K562 (cell line): ENCODE measurements around the gene PPP2R2B. TPM values are rescaled to one million over a fixed set of nuclear protein-coding genes. Genes with fewer than 3 reads are reported as not detected.

Experiments used
- ATAC-seq: fragments of 200-7000 bp; cut with Tn5 transposase; 3 replicates; pipeline ENCODE4 v1.9.1; 2020; ENCODE audit warnings: moderate library complexity
- BruUV-seq: library from RNA; stranded (reverse); fragments of 400-500 nt; replicated peaks from 2 replicates; lab custom pipeline; 2021; lab: Mats Ljungman, UMichigan
- CTCF ChIA-PET: fragments of 300-600 bp; formaldehyde crosslinking; extraction: SDS; loops from one replicate; lab custom pipeline; 2021; ENCODE audit warnings: low intra/inter-chr PET ratio; lab: Yijun Ruan, JAX
- POLR2A ChIA-PET: fragments of 300-600, 350-650 bp; sonication (Branson Sonifier 250); formaldehyde crosslinking; extraction: SDS; loops from one replicate; lab custom pipeline; 2021; ENCODE audit warnings: antibody characterized with exemption, inconsistent platforms; lab: Yijun Ruan, JAX
- DNase-seq, 4 experiments: peaks; one replicate each; pipeline versions ENCODE4 v3.0.0 to v3.0.0-alpha.2; 2011 to 2018; ENCODE audit warnings: low spot score in 3 of 4, mixed read lengths in 3 of 4; ENCODE audit errors: extremely low read depth in 1 of 4
- FAIRE-seq: peaks from 2 replicates; lab custom pipeline; 2011; peaks lifted over from hg19 to GRCh38; lab: Jason Lieb, UNC
- H2AFZ ChIP-seq: 2 replicates; pipeline ENCODE4 v1.6.0; 2011; ENCODE audit warnings: low read depth, low read length, control low read depth, inconsistent platforms
- H3K27ac ChIP-seq: fragments of 200-600 bp; 3 replicates; pipeline ENCODE4 v1.8.0; 2011; ENCODE audit warnings: low read depth, mild to moderate bottlenecking, control low read depth, inconsistent platforms, low read length, moderate library complexity, mixed read lengths; ENCODE audit errors: extremely low read depth
- H3K27me3 ChIP-seq, 2 experiments: fragments of 300-600 bp in 1 of 2; 2 replicates in 1 of 2; 3 replicates in 1 of 2; pipeline versions ENCODE4 v1.6.0 to v1.8.0; 2011; ENCODE audit warnings: inconsistent platforms in 2 of 2, low read length in 2 of 2, mild to moderate bottlenecking in 1 of 2, mixed read lengths in 1 of 2, moderate library complexity in 1 of 2; ENCODE audit not compliant: control insufficient read depth in 2 of 2, insufficient read depth in 2 of 2
- H3K36me3 ChIP-seq: fragments of 300-600 bp; 3 replicates; pipeline ENCODE4 v1.8.0; 2011; ENCODE audit warnings: mild to moderate bottlenecking, low read length, inconsistent platforms; ENCODE audit not compliant: control insufficient read depth, insufficient read depth
- H3K4me1 ChIP-seq, 2 experiments: fragments of 200-600 bp in 1 of 2; replicated peaks in 1 of 2; 2 replicates in 1 of 2; 3 replicates in 1 of 2; pipeline versions ENCODE4 v1.5.1 to v1.8.0; 2011; ENCODE audit warnings: inconsistent platforms in 2 of 2, low read length in 2 of 2, mild to moderate bottlenecking in 1 of 2, mixed read lengths in 1 of 2, moderate library complexity in 1 of 2; ENCODE audit not compliant: control insufficient read depth in 2 of 2, insufficient read depth in 2 of 2
- H3K4me2 ChIP-seq: 2 replicates; pipeline ENCODE4 v1.6.1; 2011; ENCODE audit warnings: low read length, control low read depth, inconsistent platforms, mixed read lengths; ENCODE audit not compliant: insufficient read depth
- H3K4me3 ChIP-seq: fragments of 200-600 bp; sonication (generic), shearing (Covaris generic); 2 replicates; pipeline ENCODE4 v1.5.1; 2016; ENCODE audit warnings: control low read depth, inconsistent platforms
- H3K79me2 ChIP-seq: fragments of 200-600 bp; 3 replicates; pipeline ENCODE4 v1.8.0; 2011; ENCODE audit warnings: low read length, inconsistent platforms; ENCODE audit not compliant: control insufficient read depth, insufficient read depth
- H3K9ac ChIP-seq, 2 experiments: 2 replicates each; pipeline versions ENCODE4 v1.6.0 to v1.6.1; 2011; ENCODE audit warnings: low read depth in 2 of 2, low read length in 2 of 2, control low read depth in 1 of 2, inconsistent platforms in 1 of 2, mild to moderate bottlenecking in 1 of 2, mixed read lengths in 1 of 2; ENCODE audit not compliant: insufficient read depth in 1 of 2
- H3K9me1 ChIP-seq: one replicate; pipeline ENCODE4 v1.6.0; 2011; ENCODE audit warnings: inconsistent platforms, mild to moderate bottlenecking, low read length, moderate library complexity; ENCODE audit not compliant: control insufficient read depth, insufficient read depth
- H3K9me3 ChIP-seq: replicated peaks from 2 replicates; pipeline ENCODE4 v1.5.1; 2011; ENCODE audit warnings: low read depth, low read length, inconsistent platforms; ENCODE audit not compliant: control insufficient read depth, insufficient read depth
- H4K20me1 ChIP-seq: replicated peaks from 2 replicates; pipeline ENCODE4 v1.6.1; 2011; ENCODE audit warnings: low read length, inconsistent platforms, mixed read lengths; ENCODE audit not compliant: control insufficient read depth, insufficient read depth
- E2F6 ChIP-seq, 2 experiments: IDR thresholded peaks; 2 replicates each; pipeline ENCODE4 v1.6.1; 2011; ENCODE audit warnings: borderline replicate concordance in 1 of 2, control low read depth in 1 of 2, low read depth in 1 of 2, low read length in 1 of 2, mild to moderate bottlenecking in 1 of 2, mixed read lengths in 1 of 2, moderate library complexity in 1 of 2; ENCODE audit not compliant: insufficient read depth in 1 of 2, insufficient read length in 1 of 2, poor library complexity in 1 of 2, severe bottlenecking in 1 of 2; ENCODE audit errors: extremely low read depth in 1 of 2
- ETV1 ChIP-seq: fragments of 450-650 bp; conservative IDR thresholded peaks from 2 replicates; pipeline ENCODE4 v1.6.1; 2016; ENCODE audit warnings: missing genetic modification characterization, control low read depth, low read depth, missing compliant biosample characterization
- HSF4 ChIP-seq: fragments of 250-450 bp; sonication (Bioruptor Pico); IDR thresholded peaks from 2 replicates; pipeline ENCODE4 v2.1.2; 2022; ENCODE audit warnings: mild to moderate bottlenecking, moderate library complexity, borderline replicate concordance
- MAFF ChIP-seq: IDR thresholded peaks from 2 replicates; pipeline ENCODE4 v1.6.1; 2012; ENCODE audit warnings: low read length, improper control_type of control experiment
- USF2 ChIP-seq: sonication (generic); formaldehyde crosslinking; IDR thresholded peaks from 2 replicates; pipeline ENCODE4 v1.5.0; 2020; ENCODE audit warnings: missing genetic modification reagents
- WGBS: fragments of 100-300 bp; shearing (Covaris generic); methylation state at CpG from one replicate; pipeline ENCODE4 v1.1.6; 2016; ENCODE audit warnings: low coverage, mixed read lengths; ENCODE audit not compliant: insufficient coverage; ENCODE audit errors: missing lambda C conversion rate; 5-methylcytosine and 5-hydroxymethylcytosine counted together
- in situ Hi-C: fragments of 300-500 bp; cut with MboI; formaldehyde crosslinking; loops from 4 replicates; pipeline ENCODE4 v1.15.0; 2018; ENCODE audit warnings: inconsistent platforms, mixed read lengths
- intact Hi-C: fragments of 100-400 bp; cut with micrococcal nuclease; formaldehyde crosslinking; loops from 2 replicates; pipeline ENCODE4 v1.14.2; 2022
- polyA plus RNA-seq, 8 experiments: library from polyadenylated mRNA; depleted of rRNA in 4 of 8; stranded (reverse) in 5 of 8; unstranded in 3 of 8; fragments of >200 nt; fragmentation: Nextera tagmentation in 2 of 8; fragmentation: Illumina TruSeq in 1 of 8; extraction: Ambion mirVana in 2 of 8; extraction: Trizol in 1 of 8; gene quantifications; 2 replicates each; pipeline versions ENCODE4 v1.2.1 to v1.2.3, GENCODE V29; 2011 to 2014; ENCODE audit warnings: inconsistent platforms in 1 of 8, missing spikeins in 1 of 8
- total RNA-seq, 7 experiments: library from RNA; depleted of rRNA in 6 of 7; stranded (reverse); fragments of >200 nt in 6 of 7; fragmentation: Illumina TruSeq in 2 of 7; extraction: Trizol in 2 of 7; gene quantifications; 2 replicates each; pipeline versions ENCODE4 v1.2.1 to v1.2.3, GENCODE V29; 2011 to 2021; ENCODE audit warnings: low replicate concordance in 1 of 7

PPP2R2B gene
- total and polyA plus RNA-seq, 9 of the 15 experiments (the other 6 are each of a cell fraction or from before 2014, with no cell fraction given) = not detected

GRCh38 chr5:146660376-146660960 lies 218.1 kb downstream of the PPP2R2B start:
- TF ChIP-seq MAFF (no peak), E2F6 (IDR thresholded peaks at IDR 0.05; ENCODE audit: borderline replicate concordance in 1 of 2, extremely low read depth in 1 of 2, insufficient read depth in 1 of 2, insufficient read length in 1 of 2, low read depth in 1 of 2, low read length in 1 of 2, poor library complexity in 1 of 2, severe bottlenecking in 1 of 2) (no peak), USF2 (CRISPR knock-in tag) (no peak), ETV1 (no peak), HSF4 (CRISPR knock-in tag) (no peak)
- Histone ChIP-seq H4K20me1 (no peaks in the 10 kb centered on the region), H3K4me3 (no peak overlapping the region), H3K4me1 (no peaks in the 10 kb centered on the region), H3K36me3 (no peaks in the 10 kb centered on the region), H2AFZ (no peak overlapping the region), H3K9me1 (no peaks in the 10 kb centered on the region), H3K79me2 (no peaks in the 10 kb centered on the region), H3K9ac (no peak overlapping the region), H3K27me3 (no peaks in the 10 kb centered on the region), H3K9me3 (no peaks in the 10 kb centered on the region), H3K4me2 (no peak overlapping the region), H3K27ac (no peak overlapping the region)
- 0% methylated on average over 3 of the region's 3 CpGs for WGBS
- POLR2A ChIA-PET = no interaction called here
- in situ Hi-C loops (no loop called here), intact Hi-C loops (loop anchor here (10.0 kb wide), 1 partner anchor 304 kb away; no protein-coding TSS in a partner anchor)
- DNase-seq (no peak), ATAC-seq (no peak), FAIRE-seq (no peak)
- no TSS peak for BruUV-seq
- CTCF ChIA-PET = no interaction called here
